ENCODE data around the gene TMEM185B. TPM values are rescaled to one million over a fixed set of nuclear protein-coding genes. Genes with fewer than 3 reads are reported as not detected.
A peak's percentile ranks its signal among the peaks of the same experiment; 100 is the strongest.

TMEM185B gene
- total RNA-seq, 1 donor from 2014 or later: 33.3 TPM

DNA sequence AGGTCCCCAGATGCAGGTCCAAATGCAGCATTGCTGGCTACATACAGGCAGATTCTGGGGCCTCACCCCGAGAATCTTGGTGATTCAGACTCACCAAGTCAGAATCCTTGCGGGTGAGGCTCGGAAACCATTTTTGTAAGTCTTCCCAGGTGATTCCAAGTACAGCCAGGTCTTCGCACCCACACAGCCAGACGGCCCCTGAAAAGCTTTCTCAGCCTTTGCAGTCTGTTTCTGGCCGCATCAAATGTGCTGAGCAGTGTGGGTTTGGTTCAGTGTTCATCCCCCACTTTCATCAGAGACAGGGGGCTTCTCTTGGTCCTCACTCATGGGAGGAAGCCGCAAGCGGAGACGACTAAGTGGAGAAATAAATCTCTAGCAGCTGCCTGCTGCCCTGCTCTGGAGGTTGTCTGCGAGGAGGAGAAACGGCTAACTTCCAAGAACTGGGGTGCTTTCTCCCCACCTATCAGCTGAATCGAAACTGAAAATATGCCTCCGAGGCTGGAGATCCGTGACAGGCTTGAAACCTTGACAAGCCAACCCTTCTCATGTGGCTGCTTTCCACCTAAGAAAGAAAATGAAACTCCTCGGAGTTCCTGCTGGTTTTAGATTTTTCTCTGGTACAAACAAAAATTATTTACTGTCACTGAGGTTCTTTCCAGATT, 8.9 kb upstream of the TMEM185B start:
- peak in 1 of 2 donors; percentile 63 for DNase-seq (ENCODE audit: low read depth in 2 of 2)

DNA sequence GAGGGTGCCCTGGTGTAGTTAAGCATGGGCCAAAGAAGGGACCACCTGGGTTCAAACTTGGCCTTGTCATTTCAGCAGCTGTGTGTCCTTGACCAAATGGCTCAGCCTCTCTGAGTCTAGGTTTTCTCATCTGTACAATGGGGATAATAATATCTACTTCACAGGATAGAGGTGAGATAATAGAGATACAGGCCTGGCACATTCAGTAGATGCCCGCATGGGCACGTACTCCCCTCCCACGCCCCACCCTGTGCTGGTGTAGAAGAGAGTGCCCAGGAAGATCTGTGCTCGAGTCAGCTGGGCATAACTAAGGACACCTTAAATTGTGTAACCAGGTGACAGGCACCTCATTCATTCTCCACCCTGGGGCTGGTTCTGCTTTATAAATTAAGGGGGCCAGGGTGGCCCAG, 8.4 kb upstream of the TMEM185B start:
- DNase-seq (ENCODE audit: low read depth in 2 of 2): no peak

DNA sequence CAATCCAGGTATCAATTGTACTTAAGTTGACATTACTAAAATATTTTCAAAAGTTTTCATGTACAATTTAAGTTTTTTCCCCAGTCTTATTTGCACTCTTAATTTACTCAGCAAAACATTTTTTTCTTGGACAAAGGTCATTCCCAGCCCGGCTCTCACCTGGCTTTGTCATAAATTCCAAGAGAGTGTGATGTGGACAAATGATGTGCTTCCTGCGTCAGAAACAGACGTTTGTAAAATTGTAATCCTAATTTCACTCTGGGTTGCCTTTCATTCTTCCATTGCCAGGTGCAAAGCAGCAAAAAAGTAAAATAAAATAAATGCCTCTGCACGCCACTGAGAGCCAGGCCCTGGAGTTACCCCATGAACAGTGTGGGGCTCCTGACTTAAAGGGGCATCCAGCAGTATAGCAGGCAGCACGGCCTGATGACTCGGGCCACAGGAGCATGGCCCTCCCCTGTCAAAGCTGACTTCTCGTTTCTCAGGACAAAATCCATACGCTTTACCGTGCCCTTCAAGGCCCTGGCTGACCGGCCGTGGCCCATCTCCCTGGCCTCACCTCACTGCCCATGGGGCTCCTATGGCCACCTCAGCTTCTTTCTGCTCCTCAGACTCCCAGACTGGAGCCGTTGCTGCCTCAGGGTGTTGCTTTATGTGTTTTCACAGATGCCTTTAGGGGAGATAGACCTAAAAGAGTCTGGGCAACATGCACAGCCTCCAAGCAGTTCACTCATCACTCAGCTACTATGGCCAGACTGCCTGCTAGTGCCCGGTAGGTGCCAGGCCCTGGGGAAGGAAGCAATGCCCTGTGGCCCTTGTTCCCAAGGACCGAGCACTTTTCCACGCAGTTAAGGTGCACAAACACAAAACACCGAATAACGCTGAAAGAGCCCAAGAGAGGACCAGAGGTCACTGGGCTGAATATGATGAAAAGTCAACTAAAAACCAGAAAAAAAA, 7.6 kb upstream of the TMEM185B start:
- no peak for DNase-seq (ENCODE audit: low read depth in 2 of 2)

DNA sequence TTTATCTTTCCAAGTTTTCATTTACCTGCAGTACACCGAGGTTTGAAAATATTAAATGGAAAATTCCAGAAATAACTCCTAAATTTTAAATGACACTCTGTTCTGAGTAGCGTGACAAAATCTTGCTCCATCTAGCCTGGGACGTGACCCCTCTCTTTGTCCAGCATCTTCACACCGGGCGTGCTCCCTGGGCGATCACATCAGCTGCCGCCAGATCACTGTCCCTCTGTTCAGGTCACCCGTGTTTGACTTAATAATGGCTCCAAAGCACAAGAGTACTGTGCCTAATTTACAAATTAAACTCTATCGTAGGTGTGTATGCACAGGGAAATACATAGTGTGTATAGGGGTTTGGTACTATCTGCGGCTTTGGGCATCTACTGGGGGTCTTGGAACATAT, 6.1 kb upstream of the TMEM185B start:
- no peak for DNase-seq (ENCODE audit: low read depth in 2 of 2)

DNA sequence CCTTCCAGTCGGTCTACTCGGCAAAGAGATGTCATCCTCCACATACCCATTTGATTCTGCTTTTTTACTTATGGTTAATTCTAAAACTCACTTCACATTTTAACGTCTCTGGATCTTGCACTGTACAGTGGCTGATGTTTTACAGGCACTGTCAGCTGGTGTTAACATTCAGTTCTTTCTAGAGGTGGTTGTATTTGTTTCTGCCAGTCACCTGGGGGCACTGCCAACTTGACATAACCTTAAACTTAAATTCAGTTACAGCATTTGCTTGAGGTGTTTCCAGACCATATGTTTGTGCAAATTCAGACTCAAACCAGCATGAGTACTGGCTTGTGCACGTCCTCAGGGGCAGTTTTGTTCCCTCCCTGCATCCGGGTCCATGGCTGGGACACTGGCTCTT, 5.3 kb upstream of the TMEM185B start:
- peak in 1 of 2 donors; percentile 31 for DNase-seq (ENCODE audit: low read depth in 2 of 2)

DNA sequence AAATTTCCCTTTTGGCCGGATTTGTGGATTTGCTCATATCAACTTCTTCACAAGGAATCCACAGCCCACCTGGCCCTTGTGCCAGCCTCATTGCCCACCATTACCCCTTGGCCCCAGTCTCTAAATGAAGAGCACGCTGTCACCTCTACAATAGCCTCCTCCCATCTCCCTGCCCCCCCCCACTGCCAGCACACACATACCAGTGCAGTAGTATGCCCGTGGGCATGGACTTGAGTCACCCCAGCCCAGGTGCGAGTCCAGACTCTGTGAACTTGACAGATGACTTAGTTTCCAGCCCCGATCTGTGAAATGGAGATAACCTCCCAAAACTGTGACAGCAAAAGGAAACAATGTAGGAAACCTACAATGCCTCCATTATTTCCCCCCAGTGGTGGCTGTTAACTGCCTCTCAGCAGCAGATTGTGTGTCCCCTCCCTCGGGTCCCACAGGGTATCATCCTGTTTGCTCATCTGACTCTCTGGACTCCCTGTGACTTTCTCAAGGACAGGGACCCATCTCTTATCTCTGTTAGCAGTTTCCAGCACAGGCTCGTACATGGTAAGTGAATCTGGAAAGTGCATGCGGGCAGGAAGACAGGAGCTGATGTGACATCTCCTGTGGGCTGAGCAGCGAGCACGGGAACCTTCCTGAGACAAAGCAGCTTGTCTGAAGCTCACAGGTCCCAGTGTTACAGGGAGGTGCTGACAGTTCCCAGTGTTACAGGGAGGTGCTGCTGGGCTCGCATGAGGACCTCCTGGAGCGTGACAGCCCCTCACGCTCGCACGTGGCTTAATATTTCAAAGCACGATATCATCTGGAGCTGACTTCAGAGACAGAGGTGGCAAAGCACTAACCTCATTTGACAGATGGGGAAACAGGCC, 4.2 kb upstream of the TMEM185B start:
- DNase-seq (ENCODE audit: low read depth in 2 of 2): no peak

DNA sequence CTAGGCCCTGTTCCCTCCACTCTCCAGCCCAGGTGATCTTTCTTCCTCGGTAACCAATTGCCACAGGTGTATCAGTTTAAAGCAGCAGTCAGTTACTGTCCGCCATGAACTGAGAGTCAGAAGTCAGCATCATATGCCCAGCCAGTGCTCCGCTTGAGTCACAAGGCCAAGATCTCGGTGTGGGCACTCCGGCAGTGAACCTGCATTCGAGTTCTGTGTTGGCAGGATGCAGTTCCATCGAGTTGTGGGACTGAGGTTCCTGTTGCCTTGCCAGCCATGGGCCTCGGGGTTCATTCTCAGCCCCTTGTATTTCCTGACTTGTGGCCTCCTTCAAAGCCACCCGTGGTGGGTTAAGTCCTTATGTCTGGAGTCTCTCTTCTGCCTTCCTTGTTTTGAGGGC, 3.1 kb upstream of the TMEM185B start:
- DNase-seq (ENCODE audit: low read depth in 2 of 2): no peak

DNA sequence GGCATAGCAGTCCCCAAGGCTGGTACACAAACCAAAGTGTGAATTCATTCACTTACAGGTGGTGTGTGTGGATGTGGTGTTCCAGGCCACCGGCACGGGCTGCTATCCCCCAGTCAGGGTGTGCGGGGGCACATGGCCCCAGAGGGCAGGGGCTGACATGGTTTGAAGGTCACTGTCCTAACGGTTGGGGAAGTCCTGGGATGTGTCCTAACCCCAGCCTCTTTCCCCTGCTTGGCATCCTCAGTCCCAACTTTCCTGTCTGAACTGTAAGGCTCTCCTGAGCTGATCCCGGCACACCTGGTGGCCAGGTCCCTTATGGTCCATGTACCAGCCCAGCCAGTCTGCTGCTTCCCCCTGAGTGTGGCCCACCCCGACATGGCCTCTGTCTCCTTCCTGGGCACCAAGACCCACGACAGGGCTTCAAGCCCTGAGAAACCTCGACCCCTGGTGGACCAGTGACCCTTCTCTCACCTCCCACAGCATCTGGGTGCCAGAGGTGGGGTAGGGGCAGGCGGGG, 2.4 kb upstream of the TMEM185B start:
- no peak for DNase-seq (ENCODE audit: low read depth in 2 of 2)

DNA sequence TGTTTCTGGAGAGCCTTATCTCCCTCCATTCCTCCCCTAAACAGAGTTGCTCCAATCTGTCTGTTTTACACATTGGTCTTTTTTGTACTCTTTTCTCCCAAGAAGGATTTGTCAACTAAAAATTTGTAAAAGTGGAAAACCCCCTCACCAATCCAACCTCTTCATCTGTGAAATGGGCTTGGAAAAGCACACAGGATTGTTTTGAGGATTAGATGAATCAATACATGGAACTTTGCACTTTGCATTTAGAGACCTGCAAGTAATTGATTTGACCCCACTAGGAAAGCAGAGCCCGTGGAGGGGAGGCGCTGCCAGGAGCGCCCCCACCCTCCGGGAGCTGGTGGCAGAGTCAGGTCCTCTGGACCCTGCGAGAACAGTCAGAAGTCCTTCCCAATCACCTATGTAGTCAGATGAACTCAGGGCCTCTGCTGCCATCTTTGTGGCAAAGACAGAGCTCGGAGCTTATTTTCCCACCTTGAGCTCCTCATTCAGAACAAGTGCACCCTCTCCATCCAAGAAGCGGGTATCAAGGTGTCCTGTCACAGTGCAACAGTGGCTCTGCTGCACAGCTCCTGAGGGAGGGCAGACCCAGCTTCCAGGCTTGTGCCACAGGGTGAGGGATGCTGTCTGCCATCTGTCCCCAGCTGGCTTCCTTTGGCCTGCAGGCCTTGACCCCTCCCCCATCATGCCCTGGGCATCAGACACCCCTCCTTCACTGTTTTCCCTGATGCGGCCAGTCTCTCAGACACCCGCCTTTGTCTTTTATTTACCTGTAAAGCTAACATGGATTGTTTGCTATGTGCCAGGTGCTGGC, 1.7 kb upstream of the TMEM185B start:
- DNase-seq (ENCODE audit: low read depth in 2 of 2): no peak

DNA sequence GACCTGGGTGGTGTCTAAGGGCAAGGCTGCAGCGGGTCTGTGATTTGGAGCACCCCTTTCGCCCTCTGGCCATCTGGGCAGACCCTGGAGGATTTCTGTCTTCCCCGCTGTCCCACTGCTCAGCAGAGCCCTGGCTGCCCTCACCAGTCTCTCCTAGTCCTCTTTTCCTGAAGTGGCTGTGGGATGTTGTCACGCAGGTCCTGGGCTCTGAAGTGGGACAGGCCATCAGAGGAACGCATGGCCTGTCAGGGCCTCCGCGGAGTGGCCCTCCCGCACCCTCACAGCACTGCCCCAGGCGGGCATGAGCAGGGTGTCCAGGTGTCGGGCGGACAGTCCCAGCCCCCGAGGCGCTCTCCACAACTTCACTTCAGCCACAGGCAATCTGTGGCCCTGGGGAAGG, 1.1 kb upstream of the TMEM185B start:
- DNase-seq (ENCODE audit: low read depth in 2 of 2): no peak

DNA sequence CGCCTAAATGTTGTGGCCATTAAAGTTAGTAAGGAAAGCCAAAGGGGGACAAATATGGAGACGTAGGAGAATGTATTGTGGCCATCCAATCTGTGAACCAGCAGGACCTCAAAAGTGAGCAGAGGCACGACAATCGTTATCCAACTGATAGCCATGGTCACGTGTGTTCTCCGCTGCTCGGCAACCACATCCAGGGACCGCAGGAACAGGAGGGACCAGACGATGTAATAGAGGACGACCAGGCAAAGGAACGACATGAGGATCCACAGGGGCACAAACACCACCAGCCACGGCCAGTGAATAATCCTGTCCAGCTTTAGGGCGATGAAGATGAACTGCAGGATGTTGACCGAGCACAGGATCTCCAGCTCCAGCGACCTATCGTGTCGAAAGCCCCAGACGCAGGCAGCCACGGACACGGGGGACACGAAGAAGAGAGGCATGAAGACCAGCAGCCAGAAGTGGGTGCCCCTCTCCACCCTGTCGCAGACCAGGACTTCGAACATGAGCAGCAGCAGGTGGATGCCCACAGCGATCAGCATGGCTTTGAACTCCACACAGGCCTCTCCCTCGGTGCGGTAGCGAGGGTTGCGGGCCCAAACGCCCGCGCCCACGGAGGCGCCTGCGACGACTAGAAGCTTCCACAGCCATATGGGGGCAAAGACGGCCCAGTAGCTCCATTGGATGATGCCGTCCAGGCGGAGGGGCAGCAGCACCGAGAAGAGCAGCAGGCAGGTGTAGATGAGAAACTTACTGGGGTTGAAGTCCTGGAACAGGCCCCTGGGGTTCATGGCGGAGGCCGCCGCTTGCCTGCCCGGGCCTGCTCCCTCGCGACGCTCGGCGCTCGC, 790 bp downstream of the TMEM185B start:
- no peak for DNase-seq (ENCODE audit: low read depth in 2 of 2)

DNA sequence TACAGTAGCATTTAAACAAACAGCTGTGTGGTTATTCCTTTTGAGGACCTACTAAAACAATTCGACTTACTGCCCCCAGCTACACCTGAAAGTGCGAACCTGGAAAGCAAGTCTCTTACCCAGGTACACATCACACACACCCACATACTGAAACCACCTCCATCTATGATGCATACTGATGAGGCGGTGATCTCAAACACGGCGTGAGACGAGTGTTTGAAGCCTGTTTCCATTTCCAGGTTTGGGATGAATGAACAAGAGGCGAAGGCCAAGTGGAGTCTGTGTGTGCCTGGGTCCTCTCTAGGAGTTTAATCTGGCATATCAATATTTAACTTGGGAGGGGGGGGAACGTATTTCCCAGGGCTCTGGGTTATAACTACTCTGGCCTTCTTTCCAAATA, 1.6 kb downstream of the TMEM185B start:
- DNase-seq (ENCODE audit: low read depth in 2 of 2): no peak

DNA sequence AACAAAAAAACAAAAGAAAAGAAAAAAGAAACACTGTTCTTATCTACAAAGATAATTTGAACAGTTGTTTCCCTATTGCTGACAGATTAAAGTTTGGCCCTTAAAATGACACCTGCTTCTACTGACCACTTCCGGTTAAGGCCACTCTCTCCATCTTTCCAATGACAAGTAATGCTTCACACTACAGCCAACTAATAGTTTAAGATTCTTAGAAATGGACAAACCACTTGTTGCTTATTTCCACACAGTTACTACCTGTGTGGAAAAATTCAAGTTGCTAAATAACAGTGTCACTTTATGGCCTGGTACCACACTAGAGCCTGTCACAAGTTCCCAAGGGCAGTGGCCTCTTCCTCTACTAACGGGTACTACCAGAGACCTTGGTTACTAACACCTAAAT, 2.4 kb downstream of the TMEM185B start:
- DNase-seq (ENCODE audit: low read depth in 2 of 2): no peak

DNA sequence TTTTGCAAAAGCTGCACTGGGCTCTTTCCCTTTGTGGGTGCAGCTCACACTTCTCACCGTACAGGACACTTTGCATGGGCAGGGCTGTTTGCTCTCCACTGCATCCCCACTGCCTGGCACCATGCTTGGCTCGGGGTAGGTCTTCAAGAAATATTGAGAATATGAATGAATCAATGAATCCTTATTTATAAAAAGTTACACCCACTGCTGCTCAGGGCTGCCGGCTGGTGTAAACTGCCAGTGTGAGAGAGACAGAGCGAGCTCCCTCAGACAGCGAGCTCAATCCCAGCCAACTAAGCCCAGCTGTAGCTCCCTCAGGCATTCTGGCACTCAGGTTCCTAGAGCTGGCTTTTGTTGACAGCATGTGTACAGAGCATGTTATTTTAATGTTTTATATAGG, 3.4 kb downstream of the TMEM185B start:
- DNase-seq (ENCODE audit: low read depth in 2 of 2): no peak

DNA sequence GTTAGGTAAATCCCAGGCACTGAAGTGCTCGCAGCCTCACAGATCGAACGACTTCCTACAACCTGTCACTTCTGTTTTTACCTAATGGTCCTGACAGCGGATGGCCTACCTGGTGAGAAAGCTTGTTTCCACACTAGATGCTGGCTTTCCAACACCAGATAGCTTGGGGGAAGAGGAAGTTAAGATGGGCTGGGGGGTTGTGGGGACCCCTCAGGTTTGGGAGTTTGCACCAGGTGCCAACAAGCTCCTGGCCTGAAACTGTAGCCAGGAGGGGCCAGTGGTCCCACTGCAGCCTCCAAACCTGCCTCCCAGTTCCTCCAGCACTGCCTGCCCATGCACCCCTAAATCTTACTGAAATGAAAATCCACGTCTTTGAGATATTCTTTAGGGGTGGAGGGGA, 3.9 kb downstream of the TMEM185B start:
- no peak for DNase-seq (ENCODE audit: low read depth in 2 of 2)

DNA sequence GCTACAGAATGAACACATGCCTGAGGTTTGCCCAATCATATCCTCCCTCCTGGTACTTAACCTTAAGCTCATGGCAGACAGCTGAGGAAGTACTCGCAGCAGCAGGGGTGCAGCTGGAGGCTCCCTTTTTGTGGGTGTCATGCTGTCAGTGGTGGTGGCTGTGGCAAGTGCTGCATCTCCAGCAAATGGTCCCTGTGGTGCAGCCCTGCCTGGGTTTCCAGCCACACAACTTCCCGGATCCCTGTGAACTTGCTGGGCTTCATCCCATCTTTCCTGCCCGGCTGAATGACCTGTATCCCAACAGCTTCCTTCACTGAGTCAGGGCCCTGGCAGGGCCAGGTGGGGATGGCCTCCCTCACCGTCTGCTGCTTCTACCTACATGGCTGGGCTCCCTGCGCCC, 5.0 kb downstream of the TMEM185B start:
- DNase-seq (ENCODE audit: low read depth in 2 of 2): no peak

DNA sequence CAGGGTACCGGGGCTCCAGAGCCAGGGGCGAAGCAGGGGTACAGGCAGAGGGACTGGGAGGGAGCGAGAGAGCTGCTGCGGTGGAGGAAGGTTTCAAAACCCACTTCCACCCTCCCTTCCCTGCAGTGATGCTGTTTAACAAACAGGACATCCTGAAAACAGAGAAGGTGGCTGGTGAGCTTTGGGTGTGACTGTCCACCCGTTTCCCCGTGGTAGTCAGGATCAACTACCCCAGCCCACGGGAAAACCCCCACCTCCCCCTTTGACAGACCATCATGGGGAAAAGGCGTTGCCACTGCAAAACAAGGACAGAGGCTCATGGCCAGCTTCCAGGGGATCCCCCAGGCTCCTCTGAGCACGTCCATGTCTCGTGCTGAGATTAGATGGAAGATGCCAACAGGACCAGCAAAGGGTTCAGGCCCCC, 12.9 kb downstream of the TMEM185B start:
- DNase-seq (ENCODE audit: low read depth in 2 of 2): peak; percentile 41 to 72

DNA sequence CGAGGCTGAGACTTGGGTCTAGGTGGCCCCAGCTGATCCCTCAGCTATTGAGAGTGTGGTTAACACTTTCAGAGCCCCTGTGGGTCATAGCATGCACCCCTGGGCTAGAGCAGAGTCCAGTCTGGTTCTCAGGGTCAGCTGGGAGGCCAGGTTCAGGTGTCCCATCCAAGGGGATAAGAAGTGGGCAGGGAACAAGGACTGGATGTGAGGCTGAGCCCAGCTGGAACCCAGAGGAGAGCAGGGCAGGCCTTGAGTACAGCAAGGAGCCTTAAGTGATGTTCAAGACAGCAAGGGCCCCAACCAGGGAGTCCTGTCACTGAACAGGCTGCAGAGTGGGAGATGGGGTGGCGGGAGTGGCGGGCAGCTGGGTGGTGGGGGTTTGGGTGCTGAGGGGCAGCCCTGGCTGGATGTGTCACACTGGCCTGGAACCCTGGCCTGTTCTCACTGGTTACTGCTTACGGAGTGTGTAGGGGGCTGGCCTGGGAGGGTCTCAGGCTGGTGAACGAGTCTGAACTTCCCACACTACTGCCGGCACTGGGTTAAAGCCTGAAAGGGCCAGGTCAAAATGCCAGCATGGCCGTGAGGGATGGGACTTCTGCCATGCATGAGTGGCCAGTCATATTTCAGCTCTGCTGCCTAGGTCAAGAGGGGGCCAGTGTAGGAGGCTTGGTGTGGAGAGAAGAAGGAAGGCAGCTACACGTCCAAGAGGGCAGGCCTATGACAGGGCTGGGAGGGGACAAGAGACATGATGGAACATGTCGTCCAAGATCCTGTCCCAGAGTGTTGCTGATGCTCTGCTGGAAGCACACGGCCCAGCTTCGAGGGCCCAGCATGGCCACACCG, 13.6 kb downstream of the TMEM185B start:
- no peak for DNase-seq (ENCODE audit: low read depth in 2 of 2)
